Measurements from ENCODE around the gene FADS3.

DNA sequence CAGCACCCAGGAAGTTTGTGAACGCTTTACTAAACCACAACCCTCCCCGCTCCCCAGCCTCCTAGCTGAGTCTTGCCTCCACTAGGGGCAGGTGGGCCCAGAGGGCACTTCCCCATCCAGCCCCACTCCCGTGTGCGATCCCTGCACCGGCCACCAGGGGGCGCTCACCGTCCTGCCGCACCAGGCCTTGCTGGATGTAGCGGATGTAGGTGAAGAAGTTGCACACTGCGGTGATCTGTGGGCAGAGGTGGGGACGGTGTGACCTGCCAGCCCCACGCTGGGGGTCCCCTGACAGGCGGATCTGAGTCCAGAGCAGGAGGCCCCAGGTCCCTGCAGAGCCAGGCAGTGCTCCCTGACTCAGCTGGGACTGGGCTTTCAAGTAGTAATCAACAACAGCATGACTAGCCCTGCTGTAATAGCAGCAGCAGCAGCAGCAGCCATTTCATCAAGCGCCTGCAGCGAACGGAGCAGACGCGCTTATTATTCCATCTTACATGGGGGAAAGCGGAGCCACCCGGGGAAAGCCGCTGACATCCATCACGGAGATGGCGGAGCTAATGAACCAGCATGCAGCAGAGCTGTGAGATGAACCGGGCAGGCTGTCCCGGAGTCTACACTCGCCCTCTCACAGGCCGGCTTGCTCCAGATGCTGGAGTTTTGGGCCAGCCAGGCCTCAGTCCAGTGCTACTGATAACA lies 7.9 kb upstream of the FADS3 start:
- TF ChIP-seq, protein P1, sequence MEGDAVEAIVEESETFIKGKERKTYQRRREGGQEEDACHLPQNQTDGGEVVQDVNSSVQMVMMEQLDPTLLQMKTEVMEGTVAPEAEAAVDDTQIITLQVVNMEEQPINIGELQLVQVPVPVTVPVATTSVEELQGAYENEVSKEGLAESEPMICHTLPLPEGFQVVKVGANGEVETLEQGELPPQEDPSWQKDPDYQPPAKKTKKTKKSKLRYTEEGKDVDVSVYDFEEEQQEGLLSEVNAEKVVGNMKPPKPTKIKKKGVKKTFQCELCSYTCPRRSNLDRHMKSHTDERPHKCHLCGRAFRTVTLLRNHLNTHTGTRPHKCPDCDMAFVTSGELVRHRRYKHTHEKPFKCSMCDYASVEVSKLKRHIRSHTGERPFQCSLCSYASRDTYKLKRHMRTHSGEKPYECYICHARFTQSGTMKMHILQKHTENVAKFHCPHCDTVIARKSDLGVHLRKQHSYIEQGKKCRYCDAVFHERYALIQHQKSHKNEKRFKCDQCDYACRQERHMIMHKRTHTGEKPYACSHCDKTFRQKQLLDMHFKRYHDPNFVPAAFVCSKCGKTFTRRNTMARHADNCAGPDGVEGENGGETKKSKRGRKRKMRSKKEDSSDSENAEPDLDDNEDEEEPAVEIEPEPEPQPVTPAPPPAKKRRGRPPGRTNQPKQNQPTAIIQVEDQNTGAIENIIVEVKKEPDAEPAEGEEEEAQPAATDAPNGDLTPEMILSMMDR (conservative IDR thresholded peaks at IDR 0.05 in 1 of 2, IDR thresholded peaks at IDR 0.05 in 1 of 2; ENCODE audit: extremely low read depth in 1 of 2, insufficient read depth in 1 of 2, low read depth in 1 of 2, low read length in 2 of 2): peak; percentile 96 to 99
- TF ChIP-seq EZH2 (IDR thresholded peaks at IDR 0.05; ENCODE audit: borderline replicate concordance, low read length): no peak
